T-helper 2 cell treated with Interferon-gamma antibody and Interleukin-4, amounts not matched to agents 5 μg/mL and 100 μg/mL, for 36 hours (primary cell): ENCODE results near the gene PPA2.
"Not testable (repeated sequence)": the region's sequence is repeated elsewhere in the genome, so short reads cannot be mapped to it uniquely, and the experiment has no call there.

ENCODE experiments used
- DNase-seq: peaks from one replicate; pipeline ENCODE4 v3.0.0; 2021; ENCODE audit warnings: low spot score
- H3K27ac Mint-ChIP-seq: one replicate; pipeline ENCODE4 v1.8.0; 2021; ENCODE audit warnings: mild to moderate bottlenecking, mixed read lengths
- H3K27me3 Mint-ChIP-seq: one replicate; pipeline ENCODE4 v1.8.0; 2021; ENCODE audit warnings: low read depth, mixed read lengths
- H3K36me3 Mint-ChIP-seq: one replicate; pipeline ENCODE4 v1.8.0; 2021; ENCODE audit warnings: low read depth, mixed read lengths
- H3K4me1 Mint-ChIP-seq: one replicate; pipeline ENCODE4 v1.8.0; 2021; ENCODE audit warnings: low read depth, mixed read lengths
- H3K4me3 Mint-ChIP-seq: one replicate; pipeline ENCODE4 v1.8.0; 2022; ENCODE audit warnings: mild to moderate bottlenecking, moderate library complexity, mixed read lengths
- H3K9me3 Mint-ChIP-seq: one replicate; pipeline ENCODE4 v1.8.0; 2021; ENCODE audit warnings: mixed read lengths

The PPA2 gene

GRCh38 chr4:105471566-105472176, 2.2 kb downstream of the PPA2 start:
- Mint-ChIP-seq H3K4me3 (peak overlapping the region; percentile 61), H3K9me3 (no peaks in the 10 kb centered on the region), H3K36me3 (peaks cover 17% of the 10 kb centered on the region), H3K27ac (peak overlapping the region; percentile 7), H3K27me3 (peaks cover 7% of the 10 kb centered on the region), H3K4me1 (peaks cover 29% of the 10 kb centered on the region)
- DNase-seq, result peak; percentile 62

GRCh38 chr4:105470766-105471165, 3.1 kb downstream of the PPA2 start:
- H3K9me3 Mint-ChIP-seq, result peaks cover 3% of the 10 kb centered on the region
- H3K4me3 Mint-ChIP-seq, result peak overlapping the region; percentile 61
- H3K27me3 Mint-ChIP-seq, result peaks cover 4% of the 10 kb centered on the region
- H3K36me3 Mint-ChIP-seq, result peaks cover 24% of the 10 kb centered on the region
- peaks cover 29% of the 10 kb centered on the region for H3K4me1 Mint-ChIP-seq
- DNase-seq, result no peak
- no peak overlapping the region for H3K27ac Mint-ChIP-seq

- Mint-ChIP-seq H3K4me3 (no peak overlapping the region), H3K27me3 (peaks cover 1% of the 10 kb centered on the region), H3K4me1 (peaks cover 29% of the 10 kb centered on the region), H3K9me3 (peaks cover 5% of the 10 kb centered on the region), H3K27ac (no peak overlapping the region), H3K36me3 (peaks cover 33% of the 10 kb centered on the region)
- DNase-seq, result no peak
Observed at GRCh38 chr4:105469736-105470135, 4.1 kb downstream of the PPA2 start.

- Mint-ChIP-seq H3K4me1 (peaks cover 19% of the 10 kb centered on the region), H3K27ac (no peak overlapping the region), H3K9me3 (peaks cover 11% of the 10 kb centered on the region), H3K4me3 (no peak overlapping the region), H3K36me3 (peaks cover 48% of the 10 kb centered on the region), H3K27me3 (no peaks in the 10 kb centered on the region)
- DNase-seq, result no peak
Observed at GRCh38 chr4:105466580-105466979, 7.3 kb downstream of the PPA2 start.

GRCh38 chr4:105464563-105464962, 9.3 kb downstream of the PPA2 start:
- not testable (repeated sequence) for H3K27ac Mint-ChIP-seq, H3K27me3 Mint-ChIP-seq, DNase-seq, H3K4me3 Mint-ChIP-seq
- H3K9me3 Mint-ChIP-seq, result peaks cover 11% of the 10 kb centered on the region
- H3K36me3 Mint-ChIP-seq, result peaks cover 49% of the 10 kb centered on the region
- peaks cover 16% of the 10 kb centered on the region for H3K4me1 Mint-ChIP-seq

GRCh38 chr4:105462576-105462975, 11.3 kb downstream of the PPA2 start:
- Mint-ChIP-seq H3K36me3 (peaks cover 52% of the 10 kb centered on the region), H3K9me3 (peaks cover 11% of the 10 kb centered on the region), H3K4me1 (peaks cover 16% of the 10 kb centered on the region), H3K4me3 (no peak overlapping the region), H3K27me3 (no peaks in the 10 kb centered on the region), H3K27ac (no peak overlapping the region)
- no peak for DNase-seq

- Mint-ChIP-seq H3K9me3 (peaks cover 11% of the 10 kb centered on the region), H3K27me3 (no peaks in the 10 kb centered on the region), H3K4me3 (no peak overlapping the region), H3K4me1 (peaks cover 11% of the 10 kb centered on the region), H3K27ac (no peak overlapping the region), H3K36me3 (peaks cover 44% of the 10 kb centered on the region)
- no peak for DNase-seq
Observed at GRCh38 chr4:105461621-105462382, 12.1 kb downstream of the PPA2 start.

- no peak for DNase-seq
- Mint-ChIP-seq H3K4me3 (no peak overlapping the region), H3K9me3 (peaks cover 11% of the 10 kb centered on the region), H3K27me3 (no peaks in the 10 kb centered on the region), H3K27ac (no peak overlapping the region), H3K4me1 (peaks cover 13% of the 10 kb centered on the region), H3K36me3 (peaks cover 45% of the 10 kb centered on the region)
Observed at GRCh38 chr4:105461221-105461620, 12.6 kb downstream of the PPA2 start.

GRCh38 chr4:105460306-105460705, 13.6 kb downstream of the PPA2 start:
- no peak for DNase-seq
- Mint-ChIP-seq H3K27me3 (no peaks in the 10 kb centered on the region), H3K27ac (no peak overlapping the region), H3K9me3 (peaks cover 6% of the 10 kb centered on the region), H3K4me3 (no peak overlapping the region), H3K4me1 (peaks cover 13% of the 10 kb centered on the region), H3K36me3 (peaks cover 42% of the 10 kb centered on the region)

- not testable (repeated sequence) for DNase-seq, H3K9me3 Mint-ChIP-seq, H3K27ac Mint-ChIP-seq, H3K4me3 Mint-ChIP-seq, H3K27me3 Mint-ChIP-seq
- Mint-ChIP-seq H3K36me3 (peaks cover 34% of the 10 kb centered on the region), H3K4me1 (peaks cover 14% of the 10 kb centered on the region)
Observed at GRCh38 chr4:105458541-105458940, 15.3 kb downstream of the PPA2 start.

- no peak overlapping the region for H3K27ac Mint-ChIP-seq
- H3K36me3 Mint-ChIP-seq, result peaks cover 31% of the 10 kb centered on the region
- H3K27me3 Mint-ChIP-seq, result no peaks in the 10 kb centered on the region
- peaks cover 4% of the 10 kb centered on the region for H3K9me3 Mint-ChIP-seq
- H3K4me3 Mint-ChIP-seq, result no peak overlapping the region
- H3K4me1 Mint-ChIP-seq, result peaks cover 14% of the 10 kb centered on the region
- DNase-seq, result no peak
Observed at GRCh38 chr4:105458001-105458400, 15.9 kb downstream of the PPA2 start.

GRCh38 chr4:105455998-105456397, 17.9 kb downstream of the PPA2 start:
- Mint-ChIP-seq H3K4me3 (no peak overlapping the region), H3K36me3 (peaks cover 35% of the 10 kb centered on the region), H3K9me3 (no peaks in the 10 kb centered on the region), H3K27ac (no peak overlapping the region), H3K27me3 (no peaks in the 10 kb centered on the region), H3K4me1 (peaks cover 7% of the 10 kb centered on the region)
- DNase-seq, result no peak

GRCh38 chr4:105455182-105455581, 18.7 kb downstream of the PPA2 start:
- H3K9me3 Mint-ChIP-seq, result no peaks in the 10 kb centered on the region
- no peak overlapping the region for H3K4me3 Mint-ChIP-seq
- no peak for DNase-seq
- no peaks in the 10 kb centered on the region for H3K27me3 Mint-ChIP-seq
- peaks cover 4% of the 10 kb centered on the region for H3K4me1 Mint-ChIP-seq
- H3K36me3 Mint-ChIP-seq, result peaks cover 39% of the 10 kb centered on the region
- H3K27ac Mint-ChIP-seq, result no peak overlapping the region

GRCh38 chr4:105453550-105454205, 20.2 kb downstream of the PPA2 start:
- no peak overlapping the region for H3K4me3 Mint-ChIP-seq
- no peak overlapping the region for H3K27ac Mint-ChIP-seq
- peaks cover 4% of the 10 kb centered on the region for H3K9me3 Mint-ChIP-seq
- H3K4me1 Mint-ChIP-seq, result peaks cover 3% of the 10 kb centered on the region
- H3K36me3 Mint-ChIP-seq, result peaks cover 44% of the 10 kb centered on the region
- DNase-seq, result no peak
- H3K27me3 Mint-ChIP-seq, result no peaks in the 10 kb centered on the region
